ENCODE data around the gene OR4S1. TPM values are rescaled to one million over a fixed set of nuclear protein-coding genes. Genes with fewer than 3 reads are reported as not detected.
A peak's percentile ranks its signal among the peaks of the same experiment; 100 is the strongest.

Gene OR4S1, protein sequence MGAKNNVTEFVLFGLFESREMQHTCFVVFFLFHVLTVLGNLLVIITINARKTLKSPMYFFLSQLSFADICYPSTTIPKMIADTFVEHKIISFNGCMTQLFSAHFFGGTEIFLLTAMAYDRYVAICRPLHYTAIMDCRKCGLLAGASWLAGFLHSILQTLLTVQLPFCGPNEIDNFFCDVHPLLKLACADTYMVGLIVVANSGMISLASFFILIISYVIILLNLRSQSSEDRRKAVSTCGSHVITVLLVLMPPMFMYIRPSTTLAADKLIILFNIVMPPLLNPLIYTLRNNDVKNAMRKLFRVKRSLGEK
- total RNA-seq (2022) = not detected in 2 replicates
- Bru-seq, nascent RNA = not detected
- percentile 24 among the genes with signal in this experiment for BruChase-seq, experiment 1, labeled RNA remaining after a 6-hour chase
- BruChase-seq, experiment 2, labeled RNA remaining after a 2-hour chase = not detected
- long read RNA-seq = 0 reads

DNA sequence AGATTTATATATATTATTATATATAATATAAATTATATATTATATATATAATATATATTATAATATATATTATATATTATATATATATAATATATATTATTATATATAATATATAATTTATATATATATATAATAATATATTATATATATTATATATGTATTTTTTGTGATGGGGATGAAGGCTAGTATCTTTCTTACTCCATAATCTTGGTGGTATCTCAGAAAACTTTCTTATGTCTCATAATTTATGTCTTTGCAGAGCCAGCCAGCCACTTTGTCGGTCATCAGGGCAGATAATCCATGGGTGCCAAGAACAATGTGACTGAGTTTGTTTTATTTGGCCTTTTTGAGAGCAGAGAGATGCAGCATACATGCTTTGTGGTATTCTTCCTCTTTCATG lies at the start of gene OR4S1:
Gene OR4S1 (plus strand): TSS at position 301 of the 400 bp plus-strand sequence. CDS start 0 bp downstream, at position 301.
- Mint-ChIP-seq H3K36me3 (ENCODE audit: insufficient read depth, unreplicated experiment) (no peaks in the 10 kb centered on the region), H3K9me3 (ENCODE audit: low read depth, unreplicated experiment) (no peaks in the 10 kb centered on the region), H3K27ac (ENCODE audit: unreplicated experiment) (no peak within 1 kb of the TSS), H3K4me3 (ENCODE audit: low read depth, unreplicated experiment) (no peak within 1 kb of the TSS), H3K4me1 (ENCODE audit: low read depth, unreplicated experiment) (no peaks in the 10 kb centered on the region), H3K27me3 (ENCODE audit: unreplicated experiment) (peaks cover 2% of the 10 kb centered on the region)
- TF ChIP-seq, protein P1, sequence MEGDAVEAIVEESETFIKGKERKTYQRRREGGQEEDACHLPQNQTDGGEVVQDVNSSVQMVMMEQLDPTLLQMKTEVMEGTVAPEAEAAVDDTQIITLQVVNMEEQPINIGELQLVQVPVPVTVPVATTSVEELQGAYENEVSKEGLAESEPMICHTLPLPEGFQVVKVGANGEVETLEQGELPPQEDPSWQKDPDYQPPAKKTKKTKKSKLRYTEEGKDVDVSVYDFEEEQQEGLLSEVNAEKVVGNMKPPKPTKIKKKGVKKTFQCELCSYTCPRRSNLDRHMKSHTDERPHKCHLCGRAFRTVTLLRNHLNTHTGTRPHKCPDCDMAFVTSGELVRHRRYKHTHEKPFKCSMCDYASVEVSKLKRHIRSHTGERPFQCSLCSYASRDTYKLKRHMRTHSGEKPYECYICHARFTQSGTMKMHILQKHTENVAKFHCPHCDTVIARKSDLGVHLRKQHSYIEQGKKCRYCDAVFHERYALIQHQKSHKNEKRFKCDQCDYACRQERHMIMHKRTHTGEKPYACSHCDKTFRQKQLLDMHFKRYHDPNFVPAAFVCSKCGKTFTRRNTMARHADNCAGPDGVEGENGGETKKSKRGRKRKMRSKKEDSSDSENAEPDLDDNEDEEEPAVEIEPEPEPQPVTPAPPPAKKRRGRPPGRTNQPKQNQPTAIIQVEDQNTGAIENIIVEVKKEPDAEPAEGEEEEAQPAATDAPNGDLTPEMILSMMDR (IDR thresholded peaks at IDR 0.05; ENCODE audit: unreplicated experiment) = no peak
- BruUV-seq (replicated peaks) = no TSS peak
- CTCF ChIA-PET = no interaction called here
- intact Hi-C loops (cut with micrococcal nuclease; ENCODE audit: unreplicated experiment) = loop anchor here (5.0 to 10.0 kb wide), 2 partner anchors 134 to 1219 kb away; no protein-coding TSS in a partner anchor
- DNase-seq = no peak

DNA sequence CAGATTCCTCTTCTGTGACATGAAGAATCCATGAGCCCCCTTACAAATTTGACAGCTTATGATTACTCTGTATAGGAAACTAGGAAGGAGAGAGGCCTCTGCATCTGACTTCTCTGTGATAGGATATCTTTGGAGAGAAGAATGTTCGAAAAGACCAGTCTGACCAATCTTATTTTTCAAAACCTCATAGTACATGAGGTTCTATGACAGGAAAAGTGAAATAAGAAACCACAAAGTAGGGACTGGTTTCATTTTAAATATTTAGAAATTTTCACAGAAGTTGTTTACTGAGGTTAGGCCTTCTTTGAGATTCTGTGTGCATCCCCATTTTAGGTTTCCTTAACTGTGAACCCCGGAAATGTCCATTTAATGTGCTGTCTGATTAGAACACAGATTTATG lies 44.4 kb upstream of the OR4S1 start:
- no peak for DNase-seq
- TF ChIP-seq, protein P1 (IDR thresholded peaks at IDR 0.05; ENCODE audit: unreplicated experiment) = no peak
- Mint-ChIP-seq H3K27ac (ENCODE audit: unreplicated experiment) (no peak overlapping the region), H3K9me3 (ENCODE audit: low read depth, unreplicated experiment) (no peaks in the 10 kb centered on the region), H3K4me1 (ENCODE audit: low read depth, unreplicated experiment) (no peaks in the 10 kb centered on the region), H3K36me3 (ENCODE audit: insufficient read depth, unreplicated experiment) (no peaks in the 10 kb centered on the region), H3K27me3 (ENCODE audit: unreplicated experiment) (no peaks in the 10 kb centered on the region), H3K4me3 (ENCODE audit: low read depth, unreplicated experiment) (no peak overlapping the region)
- CTCF ChIA-PET = interaction anchor here (1.0 kb wide), 1 partner anchor 16 kb away, joined by 3 read pairs; the partner anchor contains the start of gene OR4X2
- intact Hi-C loops (cut with micrococcal nuclease; ENCODE audit: unreplicated experiment) = no loop called here
- BruUV-seq (replicated peaks) = no TSS peak

DNA sequence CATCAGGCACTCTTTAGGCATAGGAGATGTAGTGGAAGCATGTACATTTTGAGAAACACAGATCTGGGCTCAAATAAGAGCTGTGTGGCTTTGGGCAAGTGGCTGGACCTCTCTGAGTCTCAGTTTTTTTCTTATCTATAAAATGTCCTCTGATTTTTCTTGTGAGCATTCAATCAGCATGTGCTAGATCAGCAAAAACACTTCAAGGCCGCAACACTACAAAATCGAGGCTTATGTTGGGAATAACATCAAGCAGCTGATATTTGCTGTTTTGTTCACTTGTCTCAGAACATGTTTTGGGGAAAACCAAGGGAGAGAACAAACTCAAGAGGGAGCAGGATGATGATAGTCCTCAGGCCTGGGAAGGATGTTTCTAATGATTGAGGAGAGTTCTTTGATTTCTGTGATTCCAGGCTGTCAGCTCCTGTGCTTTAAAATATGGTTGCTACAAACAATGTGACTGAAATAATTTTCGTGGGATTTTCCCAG lies 42.6 kb upstream of the OR4S1 start, which contains the start of gene OR4X1:
Gene OR4X1 (plus strand): TSS at position 439 of the 489 bp plus-strand sequence. CDS start 0 bp downstream, at position 439.
- DNase-seq = no peak
- Mint-ChIP-seq H3K4me3 (ENCODE audit: low read depth, unreplicated experiment) (no peak within 1 kb of the TSS), H3K36me3 (ENCODE audit: insufficient read depth, unreplicated experiment) (no peaks in the 10 kb centered on the region), H3K9me3 (ENCODE audit: low read depth, unreplicated experiment) (no peaks in the 10 kb centered on the region), H3K27me3 (ENCODE audit: unreplicated experiment) (no peaks in the 10 kb centered on the region), H3K4me1 (ENCODE audit: low read depth, unreplicated experiment) (no peaks in the 10 kb centered on the region), H3K27ac (ENCODE audit: unreplicated experiment) (no peak within 1 kb of the TSS)
- TF ChIP-seq, protein P1 (IDR thresholded peaks at IDR 0.05; ENCODE audit: unreplicated experiment) = no peak
- CTCF ChIA-PET = no interaction called here
- intact Hi-C loops (cut with micrococcal nuclease; ENCODE audit: unreplicated experiment) = no loop called here
- BruUV-seq (replicated peaks) = no TSS peak

DNA sequence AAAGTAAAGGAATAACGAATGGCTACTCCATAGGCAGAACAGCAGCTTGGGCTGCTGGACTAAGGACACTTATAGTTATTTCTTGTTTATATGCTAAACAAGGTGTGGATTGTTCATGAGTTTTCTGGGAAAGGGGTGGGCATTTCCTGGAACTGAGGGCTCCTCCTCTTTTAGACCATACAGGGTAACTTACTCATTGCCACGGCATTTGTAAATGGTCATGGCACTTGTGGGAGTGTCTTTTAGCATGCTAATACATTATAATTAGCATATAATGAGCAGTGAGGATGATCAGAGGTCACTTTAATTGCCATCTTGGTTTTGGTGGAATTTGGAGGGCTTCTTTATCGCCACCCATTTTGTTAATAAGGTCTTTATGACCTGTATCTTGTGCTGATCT lies 35.4 kb upstream of the OR4S1 start:
- H3K36me3 Mint-ChIP-seq (ENCODE audit: insufficient read depth, unreplicated experiment) = no peaks in the 10 kb centered on the region
- no peak overlapping the region for H3K27ac Mint-ChIP-seq (ENCODE audit: unreplicated experiment)

More for the DNA sequence above, 35.4 kb upstream of the OR4S1 start:
- no peak overlapping the region for H3K4me3 Mint-ChIP-seq (ENCODE audit: low read depth, unreplicated experiment)
- TF ChIP-seq, protein P1 (IDR thresholded peaks at IDR 0.05; ENCODE audit: unreplicated experiment) = no peak
- H3K9me3 Mint-ChIP-seq (ENCODE audit: low read depth, unreplicated experiment) = no peaks in the 10 kb centered on the region
- intact Hi-C loops (cut with micrococcal nuclease; ENCODE audit: unreplicated experiment) = no loop called here
- peaks cover 10% of the 10 kb centered on the region for H3K27me3 Mint-ChIP-seq (ENCODE audit: unreplicated experiment)
- H3K4me1 Mint-ChIP-seq (ENCODE audit: low read depth, unreplicated experiment) = no peaks in the 10 kb centered on the region
- no peak for DNase-seq
- CTCF ChIA-PET = no interaction called here
- BruUV-seq (replicated peaks) = no TSS peak

Measured in Calu3 (cell line).